B cell (primary cell): ENCODE data around the gene SIRPB2. TPM values are rescaled to one million over a fixed set of nuclear protein-coding genes. Genes with fewer than 3 reads are reported as not detected.

Source experiments
- ATAC-seq: fragments of 200-7000 bp; cut with Tn5 transposase; one replicate; pipeline ENCODE4 v1.10.0; 2021; ENCODE audit warnings: low read depth, mild to moderate bottlenecking, moderate number of reproducible peaks, moderate library complexity
- CTCF ChIA-PET: fragments of 350-600 bp; sonication (Branson Sonifier 250); formaldehyde crosslinking; loops from one replicate; lab custom pipeline; 2021; ENCODE audit warnings: antibody characterized with exemption, inconsistent platforms; lab: Charles Lee
- POLR2A ChIA-PET: fragments of 350-600 bp; sonication (Branson Sonifier 250); formaldehyde crosslinking; loops from one replicate; lab custom pipeline; 2021; ENCODE audit warnings: antibody characterized with exemption; lab: Charles Lee
- DNase-seq: peaks from one replicate; pipeline ENCODE4 v3.0.0; 2013
- H2AFZ ChIP-seq: 2 replicates; pipeline ENCODE4 v1.6.1; 2012; ENCODE audit warnings: mild to moderate bottlenecking, low read depth, low read length; ENCODE audit not compliant: insufficient read depth, poor library complexity, severe bottlenecking
- H3K27ac ChIP-seq, 2 donors: 1 replicate in 1 of 2; 2 replicates in 1 of 2; pipeline ENCODE4 v1.5.1; 2012 to 2013; ENCODE audit warnings: low read length in 2 of 2, mild to moderate bottlenecking in 2 of 2, moderate library complexity in 1 of 2
- H3K27me3 ChIP-seq, 4 experiments: fragments of 200-600 bp in 1 of 4; sonication (generic) in 1 of 4; replicated peaks in 1 of 4; 1 replicate in 2 of 4; 2 replicates in 2 of 4; pipeline versions ENCODE4 v1.6.1 to v1.7.0; 2013 to 2016; ENCODE audit warnings: low read length in 3 of 4, mild to moderate bottlenecking in 2 of 4, mixed read lengths in 1 of 4, moderate library complexity in 1 of 4; ENCODE audit not compliant: insufficient read depth in 4 of 4, control insufficient read depth in 3 of 4; ENCODE audit errors: control extremely low read depth in 1 of 4
- H3K36me3 ChIP-seq, 2 experiments: replicated peaks in 1 of 2; 1 replicate in 1 of 2; 2 replicates in 1 of 2; pipeline versions ENCODE4 v1.6.1 to v1.7.1; 2013; ENCODE audit warnings: low read length in 1 of 2; ENCODE audit not compliant: insufficient read depth in 2 of 2, control insufficient read depth in 1 of 2; ENCODE audit errors: control extremely low read depth in 1 of 2, extremely low read depth in 1 of 2
- H3K4me1 ChIP-seq, 2 donors: fragments of 200-600 bp in 1 of 2; sonication (generic) in 1 of 2; 1 replicate in 1 of 2; 2 replicates in 1 of 2; pipeline versions ENCODE4 v1.5.1 to v1.6.1; 2013 to 2017; ENCODE audit warnings: low read length in 2 of 2; ENCODE audit not compliant: control insufficient read depth in 2 of 2, insufficient read depth in 2 of 2
- H3K4me2 ChIP-seq: replicated peaks from 2 replicates; pipeline ENCODE3; 2012; ENCODE audit warnings: mild to moderate bottlenecking, low read depth, low read length; ENCODE audit not compliant: poor library complexity, severe bottlenecking
- H3K4me3 ChIP-seq, 5 experiments: fragments of 200-600 bp in 1 of 5; sonication (generic) in 1 of 5; 1 replicate in 3 of 5; 2 replicates in 2 of 5; pipeline versions ENCODE4 v1.5.1 to v1.7.0; 2011 to 2016; ENCODE audit warnings: low read length in 4 of 5, mild to moderate bottlenecking in 4 of 5, low read depth in 2 of 5, control low read depth in 1 of 5, moderate library complexity in 1 of 5; ENCODE audit not compliant: insufficient read depth in 1 of 5; ENCODE audit errors: control extremely low read depth in 1 of 5, extremely low read depth in 1 of 5
- H3K79me2 ChIP-seq: fragments of 200-600 bp; sonication (generic); one replicate; pipeline ENCODE4 v1.6.0; 2016; ENCODE audit warnings: low read length; ENCODE audit not compliant: control insufficient read depth, insufficient read depth
- H3K9ac ChIP-seq: fragments of 200-600 bp; sonication (generic); 2 replicates; pipeline ENCODE4 v1.6.1; 2017; ENCODE audit warnings: mild to moderate bottlenecking, low read length, moderate library complexity
- H3K9me3 ChIP-seq, 3 donors: one replicate each; pipeline versions ENCODE4 v1.6.1 to v1.7.1; 2013; ENCODE audit warnings: low read length in 2 of 3; ENCODE audit not compliant: control insufficient read depth in 2 of 3, insufficient read depth in 1 of 3; ENCODE audit errors: control extremely low read depth in 1 of 3
- H4K20me1 ChIP-seq: 2 replicates; pipeline ENCODE4 v1.6.0; 2012; ENCODE audit warnings: mild to moderate bottlenecking, low read length; ENCODE audit not compliant: insufficient read depth, control insufficient read depth, poor library complexity, severe bottlenecking
- H3K27ac Mint-ChIP-seq: one replicate; pipeline ENCODE4 v1.8.0; 2021; ENCODE audit warnings: mixed read lengths
- H3K27me3 Mint-ChIP-seq: one replicate; pipeline ENCODE4 v1.8.0; 2021; ENCODE audit warnings: mixed read lengths
- H3K4me1 Mint-ChIP-seq: one replicate; pipeline ENCODE4 v1.8.0; 2021; ENCODE audit warnings: mixed read lengths
- H3K4me3 Mint-ChIP-seq: one replicate; pipeline ENCODE4 v1.8.0; 2021; ENCODE audit warnings: mixed read lengths
- H3K9me3 Mint-ChIP-seq: one replicate; pipeline ENCODE4 v1.8.0; 2022; ENCODE audit warnings: mixed read lengths; ENCODE audit not compliant: insufficient read depth
- EZH2 ChIP-seq: IDR thresholded peaks from 2 replicates; pipeline ENCODE4 v1.6.1; 2012; ENCODE audit warnings: borderline replicate concordance, low read depth, mild to moderate bottlenecking, moderate library complexity, low read length; ENCODE audit not compliant: insufficient read depth, poor library complexity, severe bottlenecking
- WGBS: methylation state at CpG from one replicate; pipeline ENCODE4 v1.1.5; 2013; ENCODE audit warnings: missing lambda C conversion rate; ENCODE audit not compliant: insufficient coverage; 5-methylcytosine and 5-hydroxymethylcytosine counted together
- intact Hi-C: fragments of 100-400 bp; cut with micrococcal nuclease; formaldehyde crosslinking; loops from one replicate; pipeline ENCODE4 v1.10.0; 2022
- polyA plus RNA-seq: library from polyadenylated mRNA; depleted of rRNA; stranded (reverse); fragments of >200 nt; gene quantifications from 2 replicates; pipeline ENCODE4 v1.2.3, GENCODE V29; 2012
- total RNA-seq, 2 donors: library from RNA; stranded (reverse); fragments of 120-200 nt in 1 of 2; gene quantifications; 1 replicate in 1 of 2; 2 replicates in 1 of 2; pipeline versions ENCODE4 v1.2.3 to v1.2.4, GENCODE V29; 2013 to 2022
- TF ChIP-seq, protein P1 (sequence below): fragments of 200-600 bp; IDR thresholded peaks from one replicate; pipeline ENCODE4 v1.8.0; 2022; ENCODE audit warnings: antibody characterized with exemption, mild to moderate bottlenecking

SIRPB2 gene
- total and polyA plus RNA-seq, 2 donors (not counting 1 experiment from before 2014, with no cell fraction given) = 0.51 TPM; not detected in 1

- Mint-ChIP-seq H3K4me1 (peaks cover 42% of the 10 kb centered on the region), H3K27me3 (no peaks in the 10 kb centered on the region), H3K9me3 (no peaks in the 10 kb centered on the region), H3K27ac (peak overlapping the region; percentile 79), H3K4me3 (peak overlapping the region; percentile 33)
- Histone ChIP-seq H3K79me2 (no peaks in the 10 kb centered on the region), H3K9ac (no peak overlapping the region), H3K27me3 (peaks cover 0 to 3% (median 0%) of the 10 kb centered on the region in 4 experiments), H4K20me1 (no peaks in the 10 kb centered on the region), H3K36me3 (no peaks in the 10 kb centered on the region), H3K27ac (peak overlapping the region in 1 of 2 donors; percentile 49), H3K4me1 (peaks cover 31 to 36% of the 10 kb centered on the region in 2 donors), H2AFZ (peak overlapping the region; percentile 50), H3K9me3 (no peaks in the 10 kb centered on the region), H3K4me3 (no peak overlapping the region), H3K4me2 (peak overlapping the region; percentile 21)
- TF ChIP-seq EZH2 = no peak
- TF ChIP-seq, protein P1, sequence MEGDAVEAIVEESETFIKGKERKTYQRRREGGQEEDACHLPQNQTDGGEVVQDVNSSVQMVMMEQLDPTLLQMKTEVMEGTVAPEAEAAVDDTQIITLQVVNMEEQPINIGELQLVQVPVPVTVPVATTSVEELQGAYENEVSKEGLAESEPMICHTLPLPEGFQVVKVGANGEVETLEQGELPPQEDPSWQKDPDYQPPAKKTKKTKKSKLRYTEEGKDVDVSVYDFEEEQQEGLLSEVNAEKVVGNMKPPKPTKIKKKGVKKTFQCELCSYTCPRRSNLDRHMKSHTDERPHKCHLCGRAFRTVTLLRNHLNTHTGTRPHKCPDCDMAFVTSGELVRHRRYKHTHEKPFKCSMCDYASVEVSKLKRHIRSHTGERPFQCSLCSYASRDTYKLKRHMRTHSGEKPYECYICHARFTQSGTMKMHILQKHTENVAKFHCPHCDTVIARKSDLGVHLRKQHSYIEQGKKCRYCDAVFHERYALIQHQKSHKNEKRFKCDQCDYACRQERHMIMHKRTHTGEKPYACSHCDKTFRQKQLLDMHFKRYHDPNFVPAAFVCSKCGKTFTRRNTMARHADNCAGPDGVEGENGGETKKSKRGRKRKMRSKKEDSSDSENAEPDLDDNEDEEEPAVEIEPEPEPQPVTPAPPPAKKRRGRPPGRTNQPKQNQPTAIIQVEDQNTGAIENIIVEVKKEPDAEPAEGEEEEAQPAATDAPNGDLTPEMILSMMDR = no peak
- ChIA-PET POLR2A (no interaction called here), CTCF (interaction anchor here (1.0 to 2.3 kb wide), 5 partner anchors 11 to 32 kb away, joined by 3 to 15 read pairs (median 3); partner anchors contain the start of gene SIRPB2)
- peak; percentile 50 for DNase-seq
- peak; percentile 86 for ATAC-seq
- 58% methylated on average over 8 of the region's 9 CpGs for WGBS
- intact Hi-C loops = no loop called here
These were observed 18.5 kb downstream of the SIRPB2 start for GRCh38 chr20:1472556-1473245.

GRCh38 chr20:1471242-1471641 lies 20.0 kb downstream of the SIRPB2 start:
- Mint-ChIP-seq H3K4me3 (no peak overlapping the region), H3K27me3 (no peaks in the 10 kb centered on the region), H3K4me1 (peaks cover 50% of the 10 kb centered on the region), H3K9me3 (no peaks in the 10 kb centered on the region), H3K27ac (peak overlapping the region; percentile 43)
- H3K4me3 ChIP-seq = no peak overlapping the region
- TF ChIP-seq, protein P1 = no peak
- TF ChIP-seq EZH2 = no peak
- H4K20me1 ChIP-seq = no peaks in the 10 kb centered on the region
- POLR2A ChIA-PET = no interaction called here
- ATAC-seq = no peak
- H2AFZ ChIP-seq = no peak overlapping the region
- H3K27ac ChIP-seq = no peak overlapping the region
- H3K79me2 ChIP-seq = no peaks in the 10 kb centered on the region
- H3K36me3 ChIP-seq = no peaks in the 10 kb centered on the region
- peaks cover 32 to 44% of the 10 kb centered on the region in 2 donors for H3K4me1 ChIP-seq
- H3K9ac ChIP-seq = no peak overlapping the region
- WGBS = 100% methylated on average over 1 of the region's 2 CpGs
- CTCF ChIA-PET = interaction anchor here (2.1 kb wide), 1 partner anchor 32 kb away, joined by 6 read pairs; no protein-coding TSS in a partner anchor
- no peak overlapping the region for H3K4me2 ChIP-seq
- H3K27me3 ChIP-seq = no peaks in the 10 kb centered on the region
- intact Hi-C loops = no loop called here
- DNase-seq = no peak
- H3K9me3 ChIP-seq = no peaks in the 10 kb centered on the region
